Stimulated activated CD8-positive, alpha-beta memory T cell treated with anti-CD3 and anti-CD28 coated beads, Interleukin-2, amount 100 ng/mL, for 1 hour (primary cell): ENCODE data around the gene ATP5F1C.

Experiments
- DNase-seq, 2 donors: peaks; one replicate each; pipeline ENCODE4 v3.0.0-alpha.2; 2020; ENCODE audit warnings: low read depth in 2 of 2

The ATP5F1C gene

GRCh38 chr10:7853226-7853842 lies 65.4 kb downstream of the ATP5F1C start:
- DNase-seq = no peak

- DNase-seq = no peak
Observed at GRCh38 chr10:7853890-7854289, 65.9 kb downstream of the ATP5F1C start.

- DNase-seq = no peak
Observed at GRCh38 chr10:7855205-7855604, 67.2 kb downstream of the ATP5F1C start.

- DNase-seq = no peak
Observed at GRCh38 chr10:7856678-7857077, 68.7 kb downstream of the ATP5F1C start.

- no peak for DNase-seq
Observed at GRCh38 chr10:7857262-7857661, 69.3 kb downstream of the ATP5F1C start.
